Neural progenitor cell (in vitro differentiated cells): ENCODE results near the gene PSKH1.

ENCODE experiments used
- CTCF ChIP-seq: fragments of 200-600 bp; sonication (generic); IDR thresholded peaks from 2 replicates; pipeline ENCODE4 v1.5.1; 2017; ENCODE audit warnings: antibody characterized with exemption, mild to moderate bottlenecking
- EZH2 ChIP-seq: fragments of 200-600 bp; sonication (generic); IDR thresholded peaks from 2 replicates; pipeline ENCODE4 v1.6.1; 2017; ENCODE audit warnings: antibody characterized with exemption, mild to moderate bottlenecking, moderate library complexity
- EZH2phosphoT487 ChIP-seq: fragments of 200-600 bp; sonication (generic); IDR thresholded peaks from 2 replicates; pipeline ENCODE4 v1.6.1; 2017; ENCODE audit warnings: antibody characterized with exemption

- TF ChIP-seq CTCF (peak; percentile 7), EZH2 (no peak), EZH2phosphoT487 (no peak)
Measured at GRCh38 chr16:67926181-67926750, 33.2 kb downstream of the PSKH1 start.
